Germinal center (tissue), 1 donor: ENCODE data around the gene SLC25A4.

ENCODE experiments used
- DNase-seq: peaks from one replicate; pipeline ENCODE4 v3.0.0; 2012; ENCODE audit warnings: mixed read lengths, low spot score

Gene SLC25A4

DNA sequence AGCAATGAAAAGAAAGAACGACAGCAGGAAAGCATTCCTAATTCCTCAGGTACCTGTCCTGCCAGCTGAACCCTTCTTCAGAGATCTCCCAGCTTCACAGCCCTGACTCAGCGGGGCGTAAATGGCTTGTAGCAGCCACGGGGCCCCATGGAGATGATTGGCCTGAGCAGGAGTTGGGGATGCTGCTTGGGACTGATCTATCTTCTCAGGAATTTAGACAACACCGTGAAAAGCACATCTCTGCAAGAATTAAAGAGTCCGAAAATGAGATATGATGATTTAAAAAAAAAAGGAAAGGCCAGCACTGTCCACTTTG, 22.5 kb upstream of the SLC25A4 start:
- DNase-seq: no peak

- DNase-seq: no peak
Measured at GRCh38 chr4:185122681-185123345, 20.3 kb upstream of the SLC25A4 start.

GRCh38 chr4:185124006-185124405, 19.1 kb upstream of the SLC25A4 start:
- DNase-seq: no peak

- peak; percentile 24 for DNase-seq
Measured at GRCh38 chr4:185127021-185127925, 15.8 kb upstream of the SLC25A4 start.

DNA sequence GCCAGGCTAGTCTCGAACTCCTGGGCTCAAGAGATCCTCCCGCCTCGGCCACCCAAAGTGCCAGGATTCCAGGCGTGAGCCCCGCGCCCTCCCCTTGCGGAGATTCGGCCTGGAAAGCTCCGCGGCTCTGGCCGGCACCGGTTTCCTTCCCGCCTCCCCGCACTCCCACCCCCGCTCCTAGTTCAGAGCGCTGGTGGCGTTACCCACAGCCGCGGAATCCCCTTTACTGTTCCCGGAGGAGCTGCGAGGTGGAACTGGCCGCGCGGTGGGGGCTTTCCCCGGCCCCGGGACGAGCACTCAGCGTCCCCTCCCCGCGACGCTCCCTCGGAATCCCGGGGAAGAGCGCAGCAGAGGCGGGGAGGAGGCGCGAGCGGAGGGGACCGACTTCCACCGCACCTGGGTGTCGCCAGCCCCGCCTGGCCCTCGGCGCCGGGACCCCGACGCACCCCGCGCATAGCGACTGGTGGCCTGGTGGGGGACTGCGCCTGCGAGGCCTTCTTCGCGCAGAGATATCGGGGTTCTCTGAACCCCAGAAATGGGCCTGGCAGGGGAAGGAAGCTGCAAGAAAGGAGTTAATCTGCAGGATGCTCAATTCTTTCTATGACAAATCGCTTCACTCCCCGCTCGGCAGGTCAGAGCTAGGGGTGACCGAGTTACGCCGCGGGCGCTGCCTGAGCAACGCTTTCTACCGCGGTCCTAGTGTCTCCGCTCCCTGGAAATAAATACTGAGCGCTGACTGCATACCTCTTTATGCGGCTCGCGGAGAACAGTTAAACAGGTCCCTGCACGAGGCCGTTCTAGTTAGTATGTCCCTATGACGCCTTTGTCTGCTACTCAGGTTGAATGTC, 14.6 kb upstream of the SLC25A4 start:
- DNase-seq: peak; percentile 62

GRCh38 chr4:185134307-185134869, 8.7 kb upstream of the SLC25A4 start:
- peak; percentile 59 for DNase-seq

- DNase-seq: no peak
Measured at GRCh38 chr4:185137233-185137925, 5.7 kb upstream of the SLC25A4 start.

GRCh38 chr4:185138161-185138560, 4.9 kb upstream of the SLC25A4 start:
- no peak for DNase-seq

- no peak for DNase-seq
Measured at GRCh38 chr4:185139736-185140135, 3.3 kb upstream of the SLC25A4 start.

DNA sequence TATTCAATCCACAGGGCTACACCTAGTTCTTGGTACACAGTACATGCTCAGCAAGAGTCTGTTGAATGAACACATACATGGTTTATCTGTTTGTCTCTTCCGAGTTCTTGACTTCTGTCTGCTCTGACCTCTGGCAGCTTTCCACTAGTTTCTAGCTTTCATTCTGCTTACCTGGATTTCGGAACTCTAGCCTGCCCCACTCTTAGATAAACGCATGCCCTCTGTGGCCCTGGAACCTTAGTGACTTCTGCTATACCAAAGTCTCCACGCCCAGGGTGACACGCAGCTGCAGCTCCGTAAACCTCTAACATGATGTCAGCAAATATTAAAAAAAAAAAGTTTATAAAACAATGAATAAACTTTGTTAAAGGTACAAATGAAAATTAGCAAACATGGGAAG, 1.3 kb upstream of the SLC25A4 start:
- no peak for DNase-seq

- no peak for DNase-seq
Measured at GRCh38 chr4:185142564-185142911, 528 bp upstream of the SLC25A4 start.

- peak; percentile 25 for DNase-seq
Measured at GRCh38 chr4:185143601-185143969, 519 bp downstream of the SLC25A4 start.

- DNase-seq: no peak
Measured at GRCh38 chr4:185144601-185145240, 1.7 kb downstream of the SLC25A4 start.

DNA sequence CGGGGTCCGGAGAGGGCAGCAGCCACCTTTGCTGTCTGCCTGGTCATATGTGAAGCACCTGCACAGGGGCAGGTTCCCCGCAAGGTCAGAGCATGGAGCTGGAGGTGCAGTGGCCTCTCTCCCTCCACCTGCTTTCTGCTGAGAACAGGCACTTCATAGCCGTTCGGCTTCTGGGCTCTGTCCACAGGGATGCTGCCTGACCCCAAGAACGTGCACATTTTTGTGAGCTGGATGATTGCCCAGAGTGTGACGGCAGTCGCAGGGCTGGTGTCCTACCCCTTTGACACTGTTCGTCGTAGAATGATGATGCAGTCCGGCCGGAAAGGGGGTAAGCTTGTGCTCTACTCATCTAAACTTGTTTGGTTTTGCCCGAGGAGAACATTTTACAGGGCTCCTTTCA, 2.5 kb downstream of the SLC25A4 start:
- DNase-seq: no peak

DNA sequence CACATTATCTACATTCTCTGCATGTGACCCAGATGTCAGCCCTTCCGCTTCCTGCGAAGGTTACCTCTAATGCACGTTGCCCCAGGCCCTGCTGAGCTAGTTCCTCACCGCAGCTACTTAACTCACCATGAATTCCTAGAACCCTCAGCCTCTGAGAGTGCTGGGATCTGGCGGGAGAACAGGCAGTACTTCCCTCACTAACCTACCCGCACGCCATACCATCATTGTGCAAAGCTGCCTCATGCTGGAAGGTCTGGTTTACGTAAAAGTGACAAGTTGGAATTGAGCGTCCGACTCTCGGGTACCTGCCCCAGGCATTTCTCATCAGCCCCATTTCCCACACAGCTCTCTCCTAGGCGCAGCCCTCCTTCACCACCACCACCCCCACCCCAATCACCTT, 6.3 kb downstream of the SLC25A4 start:
- DNase-seq: no peak

GRCh38 chr4:185151296-185151695, 8.2 kb downstream of the SLC25A4 start:
- no peak for DNase-seq

DNA sequence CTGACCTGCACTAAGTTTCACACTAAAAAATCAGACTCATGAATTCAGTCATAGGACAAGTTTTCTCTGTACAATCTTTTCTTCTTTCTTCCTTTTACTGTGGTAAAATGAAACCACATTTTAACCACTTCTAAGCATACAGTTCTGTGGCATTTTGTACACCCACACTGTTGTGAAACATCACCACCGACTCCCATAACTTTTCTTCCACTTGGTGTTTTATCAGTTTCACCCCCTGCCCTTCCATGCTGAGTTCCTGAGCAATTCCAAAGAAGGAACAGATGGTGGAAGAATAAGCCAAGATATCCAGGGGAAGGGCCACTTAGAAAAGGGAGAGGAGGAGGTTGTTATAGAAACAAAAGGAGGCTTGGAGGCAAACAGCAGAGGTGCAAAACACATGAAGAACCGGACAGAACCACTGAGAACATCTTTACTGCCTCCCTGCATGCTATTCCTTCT, 22.6 kb downstream of the SLC25A4 start:
- no peak for DNase-seq

DNA sequence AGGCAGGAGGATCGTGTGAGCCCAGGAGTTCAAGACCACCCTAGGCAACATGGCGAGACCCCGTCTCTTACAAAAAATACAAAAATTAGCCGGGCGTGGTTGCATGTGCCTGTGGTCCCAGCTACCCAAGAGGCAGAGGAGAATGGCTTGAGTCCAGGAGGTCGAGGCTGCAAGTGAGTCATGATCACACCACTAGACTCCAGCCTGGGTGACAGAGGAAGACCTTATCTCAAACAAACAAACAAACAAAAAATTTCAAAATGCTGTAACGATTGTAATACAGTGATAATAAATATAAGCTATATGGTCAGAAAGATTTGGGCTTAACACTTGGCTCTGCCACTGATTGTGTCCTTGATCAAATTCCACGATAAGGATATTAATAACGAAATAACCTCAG, 24.2 kb downstream of the SLC25A4 start:
- DNase-seq: no peak

DNA sequence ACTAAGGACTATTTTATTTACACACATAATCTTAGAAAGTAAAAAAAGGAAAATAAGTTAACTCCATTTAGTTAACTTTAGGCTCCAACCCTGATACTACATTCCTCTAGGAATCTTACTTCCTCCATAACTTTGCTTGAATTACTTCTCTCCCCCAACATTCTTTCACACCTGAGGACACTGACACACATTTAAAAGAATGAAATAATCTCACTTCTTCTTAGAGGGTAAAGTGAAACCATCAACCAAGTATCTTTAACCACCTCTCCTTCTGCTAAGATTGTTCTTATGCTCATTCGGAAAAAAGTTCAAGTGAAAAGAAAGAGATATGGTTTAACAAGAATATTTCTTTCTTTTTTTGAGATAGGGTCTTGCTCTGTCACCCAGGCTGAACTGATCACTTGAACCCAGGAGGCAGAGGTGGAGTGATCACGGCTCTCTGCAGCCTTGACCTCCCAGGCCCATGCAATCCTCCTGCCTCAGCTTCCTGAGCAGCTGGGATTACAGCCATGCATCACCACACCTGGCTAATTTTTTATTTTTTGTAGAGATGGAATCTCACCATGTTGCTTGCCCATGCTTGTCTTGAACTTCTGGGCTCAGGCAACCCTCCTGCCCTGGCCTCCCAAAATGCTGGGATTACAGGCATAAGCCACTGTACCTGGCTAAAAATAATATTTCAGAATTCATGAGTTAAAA, 28.5 kb downstream of the SLC25A4 start:
- no peak for DNase-seq

- no peak for DNase-seq
Measured at GRCh38 chr4:185179488-185179887, 36.4 kb downstream of the SLC25A4 start.

DNA sequence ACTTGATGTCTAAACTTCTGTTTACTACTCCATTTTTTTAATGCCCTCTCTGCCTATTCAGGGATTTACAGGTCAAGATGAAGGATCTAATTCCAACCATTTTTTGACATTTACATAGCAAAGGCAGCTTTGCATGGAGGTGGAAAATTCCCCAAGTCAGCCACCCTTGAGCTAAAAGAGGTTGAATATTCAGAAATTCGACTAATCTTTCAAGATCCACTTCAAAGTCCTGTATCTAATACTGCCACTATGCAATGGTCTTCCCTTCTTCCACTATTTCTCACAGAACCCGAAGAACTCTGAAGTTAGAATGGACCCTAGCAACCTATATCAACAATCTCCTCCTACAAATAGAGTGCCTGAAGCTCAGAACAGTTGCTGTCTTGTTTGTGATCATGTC, 39.2 kb downstream of the SLC25A4 start:
- no peak for DNase-seq
